ENCODE data around the gene ARFGAP2.

DNA sequence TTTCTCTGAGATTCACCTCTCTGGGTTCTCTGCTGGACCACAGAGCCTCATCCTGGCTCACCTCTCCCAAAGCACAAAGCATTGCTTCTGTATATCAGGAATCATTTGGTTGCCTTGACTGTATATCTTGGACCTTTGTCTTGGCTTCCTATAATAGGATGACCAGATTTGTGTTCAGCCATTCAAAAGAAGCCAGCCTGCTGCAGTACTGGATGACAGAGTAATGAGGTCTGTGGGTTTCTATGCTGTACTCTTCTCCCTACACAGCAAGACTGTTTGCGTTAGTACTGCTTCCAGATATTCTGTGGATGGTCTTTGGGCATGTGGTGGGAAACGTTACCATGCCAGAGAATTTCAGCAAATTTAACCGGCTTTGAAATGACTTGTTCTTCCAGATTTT, 39.8 kb downstream of the ARFGAP2 start:
- TF ChIP-seq EP300 (IDR thresholded peaks at IDR 0.05), result no peak
- TF ChIP-seq, protein P1, sequence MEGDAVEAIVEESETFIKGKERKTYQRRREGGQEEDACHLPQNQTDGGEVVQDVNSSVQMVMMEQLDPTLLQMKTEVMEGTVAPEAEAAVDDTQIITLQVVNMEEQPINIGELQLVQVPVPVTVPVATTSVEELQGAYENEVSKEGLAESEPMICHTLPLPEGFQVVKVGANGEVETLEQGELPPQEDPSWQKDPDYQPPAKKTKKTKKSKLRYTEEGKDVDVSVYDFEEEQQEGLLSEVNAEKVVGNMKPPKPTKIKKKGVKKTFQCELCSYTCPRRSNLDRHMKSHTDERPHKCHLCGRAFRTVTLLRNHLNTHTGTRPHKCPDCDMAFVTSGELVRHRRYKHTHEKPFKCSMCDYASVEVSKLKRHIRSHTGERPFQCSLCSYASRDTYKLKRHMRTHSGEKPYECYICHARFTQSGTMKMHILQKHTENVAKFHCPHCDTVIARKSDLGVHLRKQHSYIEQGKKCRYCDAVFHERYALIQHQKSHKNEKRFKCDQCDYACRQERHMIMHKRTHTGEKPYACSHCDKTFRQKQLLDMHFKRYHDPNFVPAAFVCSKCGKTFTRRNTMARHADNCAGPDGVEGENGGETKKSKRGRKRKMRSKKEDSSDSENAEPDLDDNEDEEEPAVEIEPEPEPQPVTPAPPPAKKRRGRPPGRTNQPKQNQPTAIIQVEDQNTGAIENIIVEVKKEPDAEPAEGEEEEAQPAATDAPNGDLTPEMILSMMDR (IDR thresholded peaks at IDR 0.05), result no peak
- no peak for TF ChIP-seq POLR2AphosphoS5 (IDR thresholded peaks at IDR 0.05)
- no peak for TF ChIP-seq POLR2A (IDR thresholded peaks at IDR 0.05)

All from suprapubic skin (tissue), 4 donors.